ENCODE data around the gene WBP1.

The WBP1 gene

DNA sequence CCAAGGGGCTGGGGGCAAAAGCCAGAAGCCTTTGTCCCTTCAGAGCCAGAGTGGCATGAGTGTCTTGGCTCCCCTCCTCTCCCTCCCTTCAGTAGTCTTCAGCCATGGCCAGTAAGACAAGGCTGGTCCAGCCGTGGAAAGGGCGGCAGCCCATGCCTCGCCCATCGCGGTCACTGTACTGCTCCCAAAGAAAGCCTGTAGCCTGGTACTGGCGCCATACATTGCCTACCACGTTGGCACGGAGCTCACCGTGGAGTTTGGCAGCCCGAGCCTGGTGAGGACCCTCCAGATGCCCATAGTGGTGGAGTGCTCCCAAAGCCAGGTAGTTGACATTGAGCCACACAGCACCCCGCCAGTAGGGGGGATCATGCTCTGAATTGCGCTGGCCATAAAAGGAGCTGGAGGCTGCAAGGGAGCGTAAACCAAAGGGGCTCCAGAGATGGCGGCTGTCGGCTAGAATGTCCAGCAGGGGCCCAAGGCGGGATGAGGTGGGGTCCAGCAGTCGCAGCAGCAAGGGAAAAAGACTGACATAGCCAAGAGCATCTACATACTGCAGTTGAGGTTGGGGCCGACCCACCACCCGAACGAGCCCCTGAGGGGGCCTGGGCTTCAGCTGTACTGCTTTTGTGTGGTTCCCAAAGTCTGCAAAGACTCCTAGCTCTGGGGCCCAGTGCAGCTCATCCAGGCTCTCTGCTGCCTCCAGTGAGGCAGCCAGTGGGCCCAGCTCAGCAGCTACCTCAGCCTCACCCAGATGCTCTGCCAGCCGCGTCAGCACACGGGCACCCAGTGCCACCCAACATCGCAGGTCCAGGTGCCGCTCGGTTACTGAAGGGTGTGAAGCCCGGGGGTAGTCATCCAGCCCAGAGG, 3.2 kb downstream of the WBP1 start:
- no peak for TF ChIP-seq EZH2phosphoT487 (IDR thresholded peaks at IDR 0.05; ENCODE audit: borderline replicate concordance)
- TF ChIP-seq, protein P1, sequence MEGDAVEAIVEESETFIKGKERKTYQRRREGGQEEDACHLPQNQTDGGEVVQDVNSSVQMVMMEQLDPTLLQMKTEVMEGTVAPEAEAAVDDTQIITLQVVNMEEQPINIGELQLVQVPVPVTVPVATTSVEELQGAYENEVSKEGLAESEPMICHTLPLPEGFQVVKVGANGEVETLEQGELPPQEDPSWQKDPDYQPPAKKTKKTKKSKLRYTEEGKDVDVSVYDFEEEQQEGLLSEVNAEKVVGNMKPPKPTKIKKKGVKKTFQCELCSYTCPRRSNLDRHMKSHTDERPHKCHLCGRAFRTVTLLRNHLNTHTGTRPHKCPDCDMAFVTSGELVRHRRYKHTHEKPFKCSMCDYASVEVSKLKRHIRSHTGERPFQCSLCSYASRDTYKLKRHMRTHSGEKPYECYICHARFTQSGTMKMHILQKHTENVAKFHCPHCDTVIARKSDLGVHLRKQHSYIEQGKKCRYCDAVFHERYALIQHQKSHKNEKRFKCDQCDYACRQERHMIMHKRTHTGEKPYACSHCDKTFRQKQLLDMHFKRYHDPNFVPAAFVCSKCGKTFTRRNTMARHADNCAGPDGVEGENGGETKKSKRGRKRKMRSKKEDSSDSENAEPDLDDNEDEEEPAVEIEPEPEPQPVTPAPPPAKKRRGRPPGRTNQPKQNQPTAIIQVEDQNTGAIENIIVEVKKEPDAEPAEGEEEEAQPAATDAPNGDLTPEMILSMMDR (conservative IDR thresholded peaks at IDR 0.05; ENCODE audit: low read length) = peak; percentile 46
- H3F3A ChIP-seq (ENCODE audit: low read depth) = peaks cover 9% of the 10 kb centered on the region
- H3K79me2 ChIP-seq (ENCODE audit: insufficient read depth, low read length) = peaks cover 45% of the 10 kb centered on the region
- no peaks in the 10 kb centered on the region for H3K9me3 ChIP-seq (ENCODE audit: insufficient read depth, low read depth, low read length)
- no peak overlapping the region for H3K4me3 ChIP-seq (ENCODE audit: low read length, poor library complexity, severe bottlenecking)
- peaks cover 18% of the 10 kb centered on the region for H3K4me1 ChIP-seq (ENCODE audit: insufficient read depth, low read length, poor library complexity, severe bottlenecking)
- no peaks in the 10 kb centered on the region; the same call in 1 of the 2 replicates for H3K36me3 ChIP-seq (ENCODE audit: insufficient read depth, low read length)
- H2AFZ ChIP-seq (ENCODE audit: low read length) = no peak overlapping the region
- peaks cover 7% of the 10 kb centered on the region for H4K20me1 ChIP-seq (ENCODE audit: insufficient read depth, low read length, poor library complexity, severe bottlenecking)
- no peak overlapping the region for H3K9ac ChIP-seq (ENCODE audit: low read depth, low read length, poor library complexity, severe bottlenecking)
- no peaks in the 10 kb centered on the region for H3K27me3 ChIP-seq (ENCODE audit: insufficient read depth, low read length, poor library complexity, severe bottlenecking)
- H3K9me2 ChIP-seq (replicated peaks; ENCODE audit: low read depth, low read length) = no peaks in the 10 kb centered on the region
- H3K4me2 ChIP-seq (ENCODE audit: low read depth, low read length, poor library complexity, severe bottlenecking) = no peak overlapping the region

DNA sequence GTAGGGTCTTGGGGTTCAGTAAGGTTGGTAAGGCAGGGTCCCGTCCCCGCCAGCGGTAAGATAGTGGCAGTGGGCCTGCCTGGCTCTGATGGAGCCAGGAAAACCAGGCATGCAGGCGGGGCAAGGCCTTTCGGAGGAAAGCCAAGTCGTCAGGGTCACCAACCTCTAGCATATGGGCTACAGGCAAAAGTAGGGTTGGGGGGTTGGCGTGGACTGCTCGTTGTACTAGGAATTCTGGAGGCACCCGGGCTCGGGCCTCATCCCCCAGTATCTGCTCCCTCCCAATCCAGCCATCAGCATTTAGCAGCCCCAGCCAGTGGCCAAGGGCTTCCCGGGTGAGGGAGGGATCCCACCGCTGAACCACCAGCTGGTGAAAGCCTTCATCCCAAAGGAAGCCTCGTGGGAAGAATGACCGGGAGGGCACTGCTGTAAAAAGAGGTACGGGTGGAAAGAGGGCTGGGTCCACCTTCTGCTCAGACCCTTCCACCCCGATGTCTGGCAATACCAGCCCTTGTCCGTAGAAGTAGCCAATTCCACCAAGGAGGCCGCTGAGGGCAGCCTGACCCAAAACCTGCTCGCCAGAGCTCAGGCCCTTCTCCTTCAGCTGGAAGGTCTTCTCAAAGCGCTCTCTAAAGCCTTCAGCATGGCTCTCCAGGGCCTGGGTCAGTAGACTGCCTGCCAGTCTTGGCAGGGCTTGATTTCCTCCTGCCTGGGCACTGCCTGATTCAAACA, 4.0 kb downstream of the WBP1 start:
- Histone ChIP-seq H4K20me1 (ENCODE audit: insufficient read depth, low read length, poor library complexity, severe bottlenecking) (peaks cover 7% of the 10 kb centered on the region), H3K4me2 (ENCODE audit: low read depth, low read length, poor library complexity, severe bottlenecking) (no peak overlapping the region), H2AFZ (ENCODE audit: low read length) (no peak overlapping the region), H3F3A (ENCODE audit: low read depth) (peaks cover 4% of the 10 kb centered on the region; the same call in 1 of the 2 replicates), H3K36me3 (ENCODE audit: insufficient read depth, low read length) (no peaks in the 10 kb centered on the region; the same call in 1 of the 2 replicates), H3K9me2 (replicated peaks; ENCODE audit: low read depth, low read length) (no peaks in the 10 kb centered on the region), H3K79me2 (ENCODE audit: insufficient read depth, low read length) (peaks cover 40% of the 10 kb centered on the region), H3K27me3 (ENCODE audit: insufficient read depth, low read length, poor library complexity, severe bottlenecking) (no peaks in the 10 kb centered on the region), H3K4me3 (ENCODE audit: low read length, poor library complexity, severe bottlenecking) (no peak overlapping the region), H3K9ac (ENCODE audit: low read depth, low read length, poor library complexity, severe bottlenecking) (no peak overlapping the region), H3K4me1 (ENCODE audit: insufficient read depth, low read length, poor library complexity, severe bottlenecking) (peaks cover 13% of the 10 kb centered on the region), H3K9me3 (ENCODE audit: insufficient read depth, low read depth, low read length) (no peaks in the 10 kb centered on the region)
- TF ChIP-seq EZH2phosphoT487 (IDR thresholded peaks at IDR 0.05; ENCODE audit: borderline replicate concordance) = no peak
- TF ChIP-seq, protein P1 (conservative IDR thresholded peaks at IDR 0.05; ENCODE audit: low read length) = no peak

DNA sequence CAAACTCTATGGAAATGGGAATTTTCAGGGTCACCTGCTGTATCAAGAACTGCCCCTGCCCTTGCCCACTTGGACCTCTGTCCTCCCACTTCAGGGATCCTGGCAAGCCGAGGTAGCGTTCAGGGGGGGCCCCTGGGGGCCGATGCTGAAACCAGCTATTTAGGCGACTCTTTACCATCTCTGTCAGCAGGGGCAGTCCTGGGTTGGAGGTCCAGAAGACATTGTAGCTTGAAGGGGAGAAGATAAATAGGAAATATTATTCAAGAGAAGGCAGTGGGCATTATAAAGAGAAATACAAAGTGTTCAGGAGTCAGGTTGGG, 4.5 kb downstream of the WBP1 start:
- Histone ChIP-seq H2AFZ (ENCODE audit: low read length) (no peak overlapping the region), H3K27me3 (ENCODE audit: insufficient read depth, low read length, poor library complexity, severe bottlenecking) (no peaks in the 10 kb centered on the region), H4K20me1 (ENCODE audit: insufficient read depth, low read length, poor library complexity, severe bottlenecking) (peaks cover 7% of the 10 kb centered on the region), H3K9me3 (ENCODE audit: insufficient read depth, low read depth, low read length) (no peaks in the 10 kb centered on the region), H3F3A (ENCODE audit: low read depth) (peaks cover 1% of the 10 kb centered on the region; the same call in 1 of the 2 replicates), H3K9ac (ENCODE audit: low read depth, low read length, poor library complexity, severe bottlenecking) (no peak overlapping the region), H3K4me1 (ENCODE audit: insufficient read depth, low read length, poor library complexity, severe bottlenecking) (peaks cover 13% of the 10 kb centered on the region), H3K4me3 (ENCODE audit: low read length, poor library complexity, severe bottlenecking) (no peak overlapping the region), H3K36me3 (ENCODE audit: insufficient read depth, low read length) (no peaks in the 10 kb centered on the region; the same call in 1 of the 2 replicates), H3K79me2 (ENCODE audit: insufficient read depth, low read length) (peaks cover 40% of the 10 kb centered on the region), H3K4me2 (ENCODE audit: low read depth, low read length, poor library complexity, severe bottlenecking) (no peak overlapping the region), H3K9me2 (replicated peaks; ENCODE audit: low read depth, low read length) (no peaks in the 10 kb centered on the region)
- no peak for TF ChIP-seq EZH2phosphoT487 (IDR thresholded peaks at IDR 0.05; ENCODE audit: borderline replicate concordance)
- TF ChIP-seq, protein P1 (conservative IDR thresholded peaks at IDR 0.05; ENCODE audit: low read length) = no peak
